Esophagus squamous epithelium (tissue), 4 donors: ENCODE measurements around the gene MLH1.

ENCODE experiments used
- POLR2A ChIP-seq, 4 donors: fragments of 450-650 bp; IDR thresholded peaks; one replicate each; pipeline ENCODE4 v1.6.1; 2017; ENCODE audit warnings: antibody characterized with exemption in 4 of 4, mild to moderate bottlenecking in 4 of 4, moderate library complexity in 3 of 4
- TF ChIP-seq, protein P1 (sequence below), 6 experiments: fragments of 450-650 bp in 4 of 6; fragments of 200-600 bp in 2 of 6; sonication (generic) in 2 of 6; IDR thresholded peaks; one replicate each; pipeline ENCODE4 v1.5.1; 2016 to 2019; ENCODE audit warnings: antibody characterized with exemption in 6 of 6, mild to moderate bottlenecking in 4 of 6, moderate library complexity in 4 of 6

DNA sequence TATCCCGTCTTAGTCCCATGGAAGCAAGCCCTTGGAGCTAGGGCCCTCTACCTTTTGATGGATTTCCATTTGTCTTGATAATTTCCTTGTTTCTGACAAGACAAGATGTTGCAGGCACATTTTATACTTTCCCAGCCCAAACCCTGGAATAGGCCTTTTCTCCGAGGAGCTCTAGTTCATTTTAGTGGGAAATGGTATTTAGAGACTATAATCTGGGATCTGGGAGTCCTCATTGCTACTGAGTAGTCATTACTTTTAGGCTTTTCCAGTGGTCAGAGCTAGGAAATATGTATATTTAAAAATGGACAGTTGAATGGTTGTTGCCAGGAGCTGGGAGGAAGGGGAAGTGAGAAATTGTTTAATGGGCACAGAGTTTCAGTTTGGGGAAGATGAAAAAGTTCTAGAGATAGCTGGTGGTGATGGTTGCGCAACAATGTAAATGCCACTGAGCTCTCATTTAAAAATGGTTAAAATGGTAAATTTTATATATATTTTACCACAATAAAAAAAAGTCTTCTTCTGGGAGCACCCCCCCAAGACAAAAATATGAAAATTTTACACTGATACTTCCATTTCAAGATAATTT, 31.6 kb downstream of the MLH1 start:
- TF ChIP-seq, protein P1, sequence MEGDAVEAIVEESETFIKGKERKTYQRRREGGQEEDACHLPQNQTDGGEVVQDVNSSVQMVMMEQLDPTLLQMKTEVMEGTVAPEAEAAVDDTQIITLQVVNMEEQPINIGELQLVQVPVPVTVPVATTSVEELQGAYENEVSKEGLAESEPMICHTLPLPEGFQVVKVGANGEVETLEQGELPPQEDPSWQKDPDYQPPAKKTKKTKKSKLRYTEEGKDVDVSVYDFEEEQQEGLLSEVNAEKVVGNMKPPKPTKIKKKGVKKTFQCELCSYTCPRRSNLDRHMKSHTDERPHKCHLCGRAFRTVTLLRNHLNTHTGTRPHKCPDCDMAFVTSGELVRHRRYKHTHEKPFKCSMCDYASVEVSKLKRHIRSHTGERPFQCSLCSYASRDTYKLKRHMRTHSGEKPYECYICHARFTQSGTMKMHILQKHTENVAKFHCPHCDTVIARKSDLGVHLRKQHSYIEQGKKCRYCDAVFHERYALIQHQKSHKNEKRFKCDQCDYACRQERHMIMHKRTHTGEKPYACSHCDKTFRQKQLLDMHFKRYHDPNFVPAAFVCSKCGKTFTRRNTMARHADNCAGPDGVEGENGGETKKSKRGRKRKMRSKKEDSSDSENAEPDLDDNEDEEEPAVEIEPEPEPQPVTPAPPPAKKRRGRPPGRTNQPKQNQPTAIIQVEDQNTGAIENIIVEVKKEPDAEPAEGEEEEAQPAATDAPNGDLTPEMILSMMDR (IDR thresholded peaks at IDR 0.05) = no peak
- TF ChIP-seq POLR2A (IDR thresholded peaks at IDR 0.05) = no peak
